Mesenchymal stem cell (in vitro differentiated cells and primary cell): ENCODE results near the gene ITGA11.

Experiments
- DNase-seq: peaks from one replicate; pipeline ENCODE4 v3.0.0-alpha.2; 2013
- H2AFZ ChIP-seq: one replicate; pipeline ENCODE4 v1.6.1; 2013; ENCODE audit warnings: low read depth, mild to moderate bottlenecking, control low read depth, inconsistent platforms, low read length, moderate library complexity
- H2AK5ac ChIP-seq: 2 replicates; pipeline ENCODE4 v1.6.1; 2013; ENCODE audit warnings: low read length, moderate library complexity, mild to moderate bottlenecking, inconsistent platforms; ENCODE audit not compliant: severe bottlenecking
- H2BK120ac ChIP-seq: one replicate; pipeline ENCODE4 v1.6.1; 2013; ENCODE audit warnings: low read depth, mild to moderate bottlenecking, inconsistent platforms, low read length, moderate library complexity
- H2BK12ac ChIP-seq, 2 experiments: one replicate each; pipeline ENCODE4 v1.6.1; 2013; ENCODE audit warnings: inconsistent platforms in 2 of 2, low read length in 2 of 2, mild to moderate bottlenecking in 2 of 2, moderate library complexity in 2 of 2, control low read depth in 1 of 2
- H2BK15ac ChIP-seq: one replicate; pipeline ENCODE4 v1.6.1; 2013; ENCODE audit warnings: mild to moderate bottlenecking, low read depth, inconsistent platforms; ENCODE audit not compliant: poor library complexity, severe bottlenecking
- H2BK5ac ChIP-seq: 2 replicates; pipeline ENCODE4 v1.6.1; 2013; ENCODE audit warnings: low read depth, mild to moderate bottlenecking, low read length, control low read depth, inconsistent platforms; ENCODE audit not compliant: poor library complexity, severe bottlenecking
- H3K14ac ChIP-seq, 2 experiments: one replicate each; pipeline ENCODE4 v1.6.1; 2013; ENCODE audit warnings: inconsistent platforms in 2 of 2, low read length in 2 of 2, control low read depth in 1 of 2, mild to moderate bottlenecking in 1 of 2, moderate library complexity in 1 of 2
- H3K18ac ChIP-seq, 2 experiments: one replicate each; pipeline ENCODE4 v1.6.1; 2013; ENCODE audit warnings: inconsistent platforms in 2 of 2, low read length in 2 of 2, control low read depth in 1 of 2, low read depth in 1 of 2, mild to moderate bottlenecking in 1 of 2
- H3K23ac ChIP-seq, 2 experiments: one replicate each; pipeline ENCODE4 v1.6.1; 2013; ENCODE audit warnings: inconsistent platforms in 2 of 2, low read length in 2 of 2, mild to moderate bottlenecking in 2 of 2, moderate library complexity in 2 of 2, control low read depth in 1 of 2
- H3K27ac ChIP-seq: 2 replicates; pipeline ENCODE4 v1.5.1; 2013; ENCODE audit warnings: mild to moderate bottlenecking, moderate library complexity, low read length, control low read depth, inconsistent platforms; ENCODE audit not compliant: poor library complexity, severe bottlenecking
- H3K27me3 ChIP-seq, 2 experiments: 2 replicates each; pipeline versions ENCODE4 v1.6.1 to v1.7.0; 2013; ENCODE audit warnings: low read length in 2 of 2, mild to moderate bottlenecking in 2 of 2, moderate library complexity in 2 of 2, control low read depth in 1 of 2, inconsistent platforms in 1 of 2; ENCODE audit not compliant: control insufficient read depth in 1 of 2, insufficient read depth in 1 of 2
- H3K36me3 ChIP-seq, 2 experiments: 2 replicates each; pipeline versions ENCODE4 v1.6.1 to v1.7.0; 2013; ENCODE audit warnings: low read length in 2 of 2, control low read depth in 1 of 2, inconsistent platforms in 1 of 2, low read depth in 1 of 2, mild to moderate bottlenecking in 1 of 2; ENCODE audit not compliant: insufficient read depth in 2 of 2, control insufficient read depth in 1 of 2
- H3K4ac ChIP-seq, 2 experiments: one replicate each; pipeline ENCODE4 v1.6.1; 2013; ENCODE audit warnings: inconsistent platforms in 2 of 2, low read length in 2 of 2, mild to moderate bottlenecking in 2 of 2, moderate library complexity in 2 of 2, control low read depth in 1 of 2, low read depth in 1 of 2
- H3K4me1 ChIP-seq: 2 replicates; pipeline ENCODE4 v1.6.1; 2013; ENCODE audit warnings: low read depth, low read length, control low read depth; ENCODE audit not compliant: control insufficient read depth, insufficient read depth
- H3K4me2 ChIP-seq: 2 replicates; pipeline ENCODE4 v1.6.1; 2013; ENCODE audit warnings: low read length, mild to moderate bottlenecking, inconsistent platforms; ENCODE audit not compliant: poor library complexity, severe bottlenecking
- H3K4me3 ChIP-seq, 2 experiments: 2 replicates each; pipeline versions ENCODE4 v1.5.1 to v1.7.0; 2013; ENCODE audit warnings: low read length in 2 of 2, mild to moderate bottlenecking in 2 of 2, control low read depth in 1 of 2, low read depth in 1 of 2; ENCODE audit not compliant: insufficient read depth in 1 of 2
- H3K79me1 ChIP-seq: replicated peaks from 2 replicates; pipeline ENCODE4 v1.6.1; 2013; ENCODE audit warnings: mild to moderate bottlenecking, control low read depth, low read length, inconsistent platforms; ENCODE audit not compliant: poor library complexity, severe bottlenecking
- H3K9ac ChIP-seq: 2 replicates; pipeline ENCODE4 v1.7.0; 2013; ENCODE audit warnings: mild to moderate bottlenecking, low read length, moderate library complexity
- H3K9me3 ChIP-seq: 2 replicates; pipeline ENCODE4 v1.7.0; 2013; ENCODE audit warnings: mild to moderate bottlenecking, low read length; ENCODE audit not compliant: control insufficient read depth
- H4K8ac ChIP-seq: one replicate; pipeline ENCODE4 v1.6.1; 2013; ENCODE audit warnings: inconsistent platforms, mild to moderate bottlenecking, low read length, moderate library complexity
- H4K91ac ChIP-seq: one replicate; pipeline ENCODE4 v1.6.1; 2013; ENCODE audit warnings: mild to moderate bottlenecking, low read length, inconsistent platforms
- WGBS: methylation state at CpG from one replicate; pipeline ENCODE4 v1.1.7; 2013; ENCODE audit warnings: mixed read lengths; 5-methylcytosine and 5-hydroxymethylcytosine counted together

ITGA11 gene

DNA sequence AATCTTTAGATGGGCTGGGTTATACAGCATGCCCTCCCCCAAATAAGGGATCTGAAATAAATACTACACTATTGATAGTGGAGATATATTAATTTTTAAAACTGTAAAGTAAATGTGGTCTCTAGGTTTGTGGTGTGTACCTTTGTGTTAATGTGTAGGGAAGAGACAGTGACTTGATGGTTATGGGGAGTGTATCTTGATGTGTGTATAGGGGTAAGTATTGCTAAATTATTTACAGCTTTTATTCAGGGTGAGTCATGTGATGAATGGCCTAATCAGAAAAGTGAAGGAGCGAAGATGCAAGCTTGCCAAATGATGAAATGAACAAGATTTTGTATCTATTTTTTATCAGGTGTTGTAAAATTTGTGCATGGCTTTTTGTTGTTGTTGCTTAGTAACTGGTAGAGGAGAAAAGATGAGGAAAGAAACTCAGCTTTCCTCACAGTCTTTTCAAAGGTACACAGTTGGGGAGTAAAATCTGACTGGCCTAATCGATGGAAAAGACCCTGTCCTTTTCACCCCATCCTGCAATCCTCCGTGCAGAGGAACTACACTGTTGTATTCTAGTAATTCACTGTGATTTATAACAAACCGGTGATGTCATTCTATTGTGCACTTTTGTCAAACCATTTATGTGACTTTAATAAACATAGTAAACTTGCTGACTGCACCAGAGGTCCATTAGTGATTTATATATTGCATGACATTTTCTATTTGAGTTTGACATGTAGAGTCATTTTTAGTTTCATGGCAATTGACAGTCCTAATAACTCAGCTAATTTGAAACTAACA is 136.8 kb downstream of the ITGA11 start:
- H3K4me1 ChIP-seq = peaks cover 2% of the 10 kb centered on the region
- no peak overlapping the region for H2AFZ ChIP-seq
- no peak for DNase-seq
- H3K14ac ChIP-seq = no peak overlapping the region
- H3K4me2 ChIP-seq = no peak overlapping the region
- H2BK5ac ChIP-seq = no peak overlapping the region
- no peak overlapping the region for H4K91ac ChIP-seq
- H2BK12ac ChIP-seq = no peak overlapping the region
- WGBS = 87% methylated on average over 3 of the region's 4 CpGs
- no peak overlapping the region for H3K18ac ChIP-seq
- no peaks in the 10 kb centered on the region for H3K9me3 ChIP-seq
- H2BK15ac ChIP-seq = no peak overlapping the region
- peaks cover 13 to 62% of the 10 kb centered on the region in 2 experiments for H3K36me3 ChIP-seq
- no peak overlapping the region for H3K4ac ChIP-seq
- H3K79me1 ChIP-seq = peaks cover 7% of the 10 kb centered on the region
- no peak overlapping the region for H2BK120ac ChIP-seq
- H3K27ac ChIP-seq = no peak overlapping the region
- peak overlapping the region; percentile 55 for H3K9ac ChIP-seq
- no peak overlapping the region for H3K4me3 ChIP-seq
- no peaks in the 10 kb centered on the region for H3K27me3 ChIP-seq
- no peak overlapping the region for H3K23ac ChIP-seq
- H2AK5ac ChIP-seq = no peak overlapping the region
- H4K8ac ChIP-seq = no peak overlapping the region

DNA sequence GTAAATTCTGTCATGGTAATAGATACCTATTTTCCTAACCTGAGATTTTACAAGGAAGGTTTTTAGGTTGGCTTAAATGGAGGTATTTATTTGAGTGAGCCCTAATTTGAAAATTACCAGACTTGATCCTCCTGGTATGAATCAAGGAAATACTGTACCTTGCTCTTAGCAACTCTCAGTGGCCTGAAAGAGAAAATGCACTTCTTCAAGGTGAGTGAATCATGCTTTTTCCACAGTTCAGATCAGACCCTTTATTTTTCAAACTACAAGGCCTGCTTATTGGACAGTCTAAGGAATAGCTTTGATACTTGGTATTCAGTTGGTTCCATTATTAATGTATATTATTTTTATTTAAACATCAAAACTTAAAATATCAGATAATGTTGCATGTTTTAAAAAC is 139.0 kb downstream of the ITGA11 start:
- DNase-seq = no peak
- Histone ChIP-seq H3K9me3 (no peaks in the 10 kb centered on the region), H3K27ac (no peak overlapping the region), H2AFZ (no peak overlapping the region), H2BK5ac (no peak overlapping the region), H2BK120ac (no peak overlapping the region), H3K27me3 (no peaks in the 10 kb centered on the region), H2AK5ac (no peak overlapping the region), H2BK15ac (no peak overlapping the region), H2BK12ac (no peak overlapping the region), H3K36me3 (peaks cover 10 to 70% of the 10 kb centered on the region in 2 experiments), H3K4me1 (peaks cover under 1% of the 10 kb centered on the region), H3K14ac (no peak overlapping the region), H4K8ac (no peak overlapping the region), H3K9ac (no peak overlapping the region), H3K4me2 (no peak overlapping the region), H3K23ac (no peak overlapping the region), H3K18ac (no peak overlapping the region), H3K79me1 (peaks cover 1% of the 10 kb centered on the region), H3K4me3 (no peak overlapping the region), H3K4ac (no peak overlapping the region), H4K91ac (no peak overlapping the region)

DNA sequence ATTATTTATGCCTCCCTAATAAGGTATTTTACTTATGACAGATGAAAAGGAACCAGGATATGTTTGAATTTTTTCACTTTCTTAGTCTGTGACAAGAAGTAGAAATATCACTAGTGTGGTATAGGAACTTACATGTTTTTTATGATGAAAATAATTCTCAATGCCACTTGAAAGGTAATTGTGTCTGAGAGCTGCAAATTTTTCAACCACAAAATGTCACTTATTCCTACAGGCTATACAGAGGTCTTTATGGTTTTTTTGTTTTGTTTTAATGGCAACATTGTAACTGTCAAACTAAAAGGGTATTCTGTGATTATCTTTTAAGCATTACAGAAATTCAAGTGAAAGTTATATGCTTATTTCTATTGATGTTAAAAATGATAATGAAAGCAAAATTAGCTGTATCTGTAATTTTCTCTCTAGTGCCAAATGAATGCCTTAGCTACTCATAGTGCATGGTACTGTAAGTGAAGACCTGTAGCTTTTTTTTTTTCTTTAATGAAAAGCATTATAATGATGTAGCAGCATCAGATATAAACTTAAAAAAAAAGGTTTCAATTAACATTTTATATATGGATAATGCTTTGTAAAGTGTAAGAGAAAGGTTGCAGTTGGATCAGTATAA is 139.7 kb downstream of the ITGA11 start:
- no peak overlapping the region for H3K18ac ChIP-seq
- H2BK15ac ChIP-seq = no peak overlapping the region
- H4K8ac ChIP-seq = no peak overlapping the region
- no peak overlapping the region for H2AK5ac ChIP-seq
- peaks cover 10 to 65% of the 10 kb centered on the region in 2 experiments for H3K36me3 ChIP-seq
- H3K4me3 ChIP-seq = no peak overlapping the region
- H3K4me2 ChIP-seq = no peak overlapping the region
- H3K4me1 ChIP-seq = peaks cover 5% of the 10 kb centered on the region
- no peaks in the 10 kb centered on the region for H3K27me3 ChIP-seq
- H3K9ac ChIP-seq = peak overlapping the region; percentile 7
- peaks cover 1% of the 10 kb centered on the region for H3K79me1 ChIP-seq
- no peak overlapping the region for H2BK12ac ChIP-seq
- DNase-seq = no peak
- no peak overlapping the region for H3K14ac ChIP-seq
- H3K27ac ChIP-seq = no peak overlapping the region
- H2AFZ ChIP-seq = no peak overlapping the region
- no peak overlapping the region for H4K91ac ChIP-seq
- no peak overlapping the region for H2BK120ac ChIP-seq
- no peaks in the 10 kb centered on the region for H3K9me3 ChIP-seq
- no peak overlapping the region for H2BK5ac ChIP-seq
- H3K23ac ChIP-seq = no peak overlapping the region
- no peak overlapping the region for H3K4ac ChIP-seq

DNA sequence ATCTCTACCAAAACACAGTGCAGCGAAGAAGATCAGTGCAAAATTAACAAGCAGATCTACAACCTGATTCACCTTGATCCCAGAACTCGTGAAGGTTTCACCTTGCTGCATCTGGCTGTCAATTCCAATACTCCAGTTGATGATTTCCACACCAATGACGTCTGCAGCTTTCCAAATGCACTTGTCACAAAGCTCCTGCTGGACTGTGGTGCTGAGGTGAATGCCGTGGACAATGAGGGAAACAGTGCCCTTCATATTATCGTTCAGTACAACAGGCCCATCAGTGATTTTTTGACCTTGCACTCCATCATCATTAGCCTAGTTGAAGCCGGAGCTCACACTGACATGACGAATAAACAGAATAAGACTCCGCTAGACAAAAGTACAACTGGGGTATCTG is 141.2 kb downstream of the ITGA11 start:
- Histone ChIP-seq H2BK15ac (no peak overlapping the region), H4K8ac (no peak overlapping the region), H3K27me3 (no peaks in the 10 kb centered on the region), H2BK5ac (no peak overlapping the region), H3K27ac (no peak overlapping the region), H2AK5ac (no peak overlapping the region), H3K18ac (no peak overlapping the region), H2BK120ac (no peak overlapping the region), H3K4me1 (peaks cover 6% of the 10 kb centered on the region), H3K23ac (no peak overlapping the region), H3K4me2 (no peak overlapping the region), H2AFZ (no peak overlapping the region), H3K4ac (no peak overlapping the region), H3K9ac (no peak overlapping the region), H3K9me3 (no peaks in the 10 kb centered on the region), H3K36me3 (peaks cover 10 to 66% of the 10 kb centered on the region in 2 experiments), H2BK12ac (no peak overlapping the region), H3K14ac (no peak overlapping the region), H3K79me1 (peaks cover 1% of the 10 kb centered on the region), H3K4me3 (no peak overlapping the region), H4K91ac (no peak overlapping the region)
- 97% methylated on average over 8 of the region's 8 CpGs for WGBS
- no peak for DNase-seq
